ENCODE data around the gene MKI67. TPM values are rescaled to one million over a fixed set of nuclear protein-coding genes. Genes with fewer than 3 reads are reported as not detected.
"Not testable (repeated sequence)": the region's sequence is repeated elsewhere in the genome, so short reads cannot be mapped to it uniquely, and the experiment has no call there.

MKI67 gene
- total RNA-seq, 1 experiment from 2014 or later, result 85.4 TPM

GRCh38 chr10:128150045-128150493, 23.8 kb upstream of the MKI67 start:
- DNase-seq (ENCODE audit: low read depth), result peak; percentile 51

- no peak for DNase-seq (ENCODE audit: low read depth)
These were observed 23.2 kb upstream of the MKI67 start for GRCh38 chr10:128149267-128150014.

GRCh38 chr10:128147669-128148068, 21.4 kb upstream of the MKI67 start:
- peak; percentile 18 for DNase-seq (ENCODE audit: low read depth)

GRCh38 chr10:128147064-128147463, 20.8 kb upstream of the MKI67 start:
- no peak for DNase-seq (ENCODE audit: low read depth)

- DNase-seq (ENCODE audit: low read depth), result no peak
These were observed 18.3 kb upstream of the MKI67 start for GRCh38 chr10:128144547-128144946.

- DNase-seq (ENCODE audit: low read depth), result no peak
These were observed 17.3 kb upstream of the MKI67 start for GRCh38 chr10:128143531-128143930.

GRCh38 chr10:128140425-128140824, 14.2 kb upstream of the MKI67 start:
- DNase-seq (ENCODE audit: low read depth), result no peak

GRCh38 chr10:128138429-128138828, 12.2 kb upstream of the MKI67 start:
- DNase-seq (ENCODE audit: low read depth), result not testable (repeated sequence)

GRCh38 chr10:128137877-128138276, 11.7 kb upstream of the MKI67 start:
- no peak for DNase-seq (ENCODE audit: low read depth)

GRCh38 chr10:128130051-128130450, 3.8 kb upstream of the MKI67 start:
- peak; percentile 51 for DNase-seq (ENCODE audit: low read depth)

GRCh38 chr10:128128582-128128981, 2.4 kb upstream of the MKI67 start:
- DNase-seq (ENCODE audit: low read depth), result no peak

GRCh38 chr10:128125416-128125943, 743 bp downstream of the MKI67 start:
- peak; percentile 19 for DNase-seq (ENCODE audit: low read depth)

GRCh38 chr10:128124813-128125403, 1.3 kb downstream of the MKI67 start:
- peak; percentile 29 for DNase-seq (ENCODE audit: low read depth)

GRCh38 chr10:128123846-128124245, 2.4 kb downstream of the MKI67 start:
- DNase-seq (ENCODE audit: low read depth), result no peak

- DNase-seq (ENCODE audit: low read depth), result no peak
These were observed 3.3 kb downstream of the MKI67 start for GRCh38 chr10:128122931-128123330.

GRCh38 chr10:128121750-128122412, 4.3 kb downstream of the MKI67 start:
- no peak for DNase-seq (ENCODE audit: low read depth)

GRCh38 chr10:128116851-128117615, 9.2 kb downstream of the MKI67 start:
- no peak for DNase-seq (ENCODE audit: low read depth)

- DNase-seq (ENCODE audit: low read depth), result no peak
These were observed 10.0 kb downstream of the MKI67 start for GRCh38 chr10:128116187-128116586.

GRCh38 chr10:128115356-128115755, 10.9 kb downstream of the MKI67 start:
- no peak for DNase-seq (ENCODE audit: low read depth)

GRCh38 chr10:128114901-128115300, 11.3 kb downstream of the MKI67 start:
- DNase-seq (ENCODE audit: low read depth), result no peak

GRCh38 chr10:128113026-128113425, 13.2 kb downstream of the MKI67 start:
- DNase-seq (ENCODE audit: low read depth), result no peak

GRCh38 chr10:128111696-128112095, 14.5 kb downstream of the MKI67 start:
- no peak for DNase-seq (ENCODE audit: low read depth)

Data from M059J (cell line).